H9 (cell line): ENCODE data around the gene CREB1. TPM values are rescaled to one million over a fixed set of nuclear protein-coding genes. Genes with fewer than 3 reads are reported as not detected.
A peak's percentile ranks its signal among the peaks of the same experiment; 100 is the strongest.

ENCODE experiments used
- DNase-seq: peaks from one replicate; pipeline ENCODE4 v3.0.0-alpha.2; 2017
- H2AFZ ChIP-seq: one replicate; pipeline ENCODE4 v1.6.1; 2013; ENCODE audit warnings: mild to moderate bottlenecking, low read length, control low read depth, moderate library complexity
- H2AK5ac ChIP-seq: 2 replicates; pipeline ENCODE4 v1.6.1; 2013; ENCODE audit warnings: low read length, control low read depth, mixed read lengths; ENCODE audit not compliant: insufficient read length
- H2BK120ac ChIP-seq: one replicate; pipeline ENCODE4 v1.6.1; 2013; ENCODE audit warnings: low read depth, mild to moderate bottlenecking, low read length, control low read depth, inconsistent platforms; ENCODE audit not compliant: poor library complexity, severe bottlenecking
- H2BK12ac ChIP-seq: 2 replicates; pipeline ENCODE4 v1.6.1; 2013; ENCODE audit warnings: low read length, control low read depth, mixed read lengths, low read depth; ENCODE audit not compliant: insufficient read length
- H2BK15ac ChIP-seq: 2 replicates; pipeline ENCODE4 v1.6.1; 2013; ENCODE audit warnings: low read depth, low read length, control low read depth
- H2BK20ac ChIP-seq: one replicate; pipeline ENCODE4 v1.6.1; 2013; ENCODE audit warnings: low read depth, mild to moderate bottlenecking, low read length, control low read depth, inconsistent platforms; ENCODE audit not compliant: poor library complexity, severe bottlenecking
- H2BK5ac ChIP-seq: 2 replicates; pipeline ENCODE4 v1.6.1; 2013; ENCODE audit warnings: low read length, control low read depth, mixed read lengths; ENCODE audit not compliant: insufficient read length
- H3K14ac ChIP-seq: 2 replicates; pipeline ENCODE4 v1.6.1; 2013; ENCODE audit warnings: low read length, control low read depth; ENCODE audit not compliant: insufficient read depth
- H3K18ac ChIP-seq: 2 replicates; pipeline ENCODE4 v1.6.1; 2013; ENCODE audit warnings: low read depth, mild to moderate bottlenecking, mixed read lengths, low read length, control low read depth; ENCODE audit not compliant: insufficient read length
- H3K23ac ChIP-seq: 2 replicates; pipeline ENCODE4 v1.6.1; 2013; ENCODE audit warnings: low read length, control low read depth, mixed read lengths, low read depth; ENCODE audit not compliant: insufficient read length
- H3K23me2 ChIP-seq: 2 replicates; pipeline ENCODE4 v1.6.1; 2013; ENCODE audit warnings: low read depth, mild to moderate bottlenecking, mixed read lengths, low read length, control low read depth; ENCODE audit not compliant: insufficient read length, poor library complexity, severe bottlenecking
- H3K27ac ChIP-seq: 2 replicates; pipeline ENCODE4 v1.5.1; 2013; ENCODE audit warnings: low read length, control low read depth, mixed read lengths, low read depth; ENCODE audit not compliant: insufficient read length
- H3K27me3 ChIP-seq: 2 replicates; pipeline ENCODE4 v1.6.1; 2013; ENCODE audit warnings: low read length, control low read depth, inconsistent platforms; ENCODE audit not compliant: insufficient read depth
- H3K4ac ChIP-seq: 2 replicates; pipeline ENCODE4 v1.6.1; 2013; ENCODE audit warnings: low read depth, mild to moderate bottlenecking, control low read depth, inconsistent platforms, low read length, moderate library complexity
- H3K4me1 ChIP-seq: 2 replicates; pipeline ENCODE4 v1.6.1; 2013; ENCODE audit warnings: low read length, control low read depth, inconsistent platforms; ENCODE audit not compliant: insufficient read depth
- H3K4me2 ChIP-seq: 2 replicates; pipeline ENCODE4 v1.6.1; 2013; ENCODE audit warnings: low read length, control low read depth, mixed read lengths; ENCODE audit not compliant: insufficient read length, insufficient read depth
- H3K56ac ChIP-seq: 2 replicates; pipeline ENCODE4 v1.6.1; 2013; ENCODE audit warnings: low read depth, mild to moderate bottlenecking, mixed read lengths, low read length, control low read depth; ENCODE audit not compliant: insufficient read length
- H3K79me1 ChIP-seq: 2 replicates; pipeline ENCODE4 v1.6.1; 2013; ENCODE audit warnings: low read depth, mild to moderate bottlenecking, moderate library complexity, low read length, control low read depth, inconsistent platforms; ENCODE audit not compliant: insufficient read depth, poor library complexity, severe bottlenecking
- H3K79me2 ChIP-seq: 2 replicates; pipeline ENCODE4 v1.6.1; 2013; ENCODE audit warnings: low read length, control low read depth, inconsistent platforms; ENCODE audit not compliant: insufficient read depth
- H3K9ac ChIP-seq: 2 replicates; pipeline ENCODE4 v1.6.1; 2013; ENCODE audit warnings: low read length, control low read depth, mixed read lengths; ENCODE audit not compliant: insufficient read length; ENCODE audit errors: extremely low read depth
- H3K9me3 ChIP-seq: one replicate; pipeline ENCODE4 v1.6.1; 2013; ENCODE audit warnings: low read depth, low read length, inconsistent platforms; ENCODE audit not compliant: control insufficient read depth
- H3T11ph ChIP-seq: one replicate; pipeline ENCODE4 v1.6.1; 2013; ENCODE audit warnings: mild to moderate bottlenecking, low read length, control low read depth, inconsistent platforms
- H4K20me1 ChIP-seq: one replicate; pipeline ENCODE4 v1.6.1; 2013; ENCODE audit not compliant: control insufficient read depth, insufficient read length, insufficient read depth
- H4K5ac ChIP-seq: 2 replicates; pipeline ENCODE4 v1.6.1; 2013; ENCODE audit warnings: low read depth, mild to moderate bottlenecking, mixed read lengths, low read length, control low read depth; ENCODE audit not compliant: insufficient read length
- H4K8ac ChIP-seq: replicated peaks from 2 replicates; pipeline ENCODE4 v1.6.1; 2013; ENCODE audit warnings: low read length, control low read depth, mixed read lengths, low read depth; ENCODE audit not compliant: insufficient read length
- H4K91ac ChIP-seq: 2 replicates; pipeline ENCODE4 v1.6.1; 2013; ENCODE audit warnings: low read depth, mild to moderate bottlenecking, moderate library complexity, mixed read lengths, low read length, control low read depth; ENCODE audit not compliant: insufficient read length
- H3K27ac Mint-ChIP-seq, 3 experiments: 2 replicates in 2 of 3; 3 replicates in 1 of 3; pipeline ENCODE4 v1.8.0; 2020 to 2021; ENCODE audit warnings: mixed read lengths in 3 of 3, mild to moderate bottlenecking in 1 of 3, moderate library complexity in 1 of 3
- H3K27me3 Mint-ChIP-seq: 2 replicates; pipeline ENCODE4 v1.8.0; 2021; ENCODE audit warnings: low read depth, mild to moderate bottlenecking, moderate library complexity, mixed read lengths
- H3K36me3 Mint-ChIP-seq, 3 experiments: 2 replicates in 2 of 3; 3 replicates in 1 of 3; pipeline ENCODE4 v1.8.0; 2020 to 2021; ENCODE audit warnings: low read depth in 3 of 3, mixed read lengths in 3 of 3; ENCODE audit not compliant: insufficient read depth in 1 of 3
- H3K4me1 Mint-ChIP-seq, 2 experiments: 2 replicates each; pipeline ENCODE4 v1.8.0; 2020; ENCODE audit warnings: mixed read lengths in 2 of 2
- H3K4me3 Mint-ChIP-seq, 2 experiments: 2 replicates in 1 of 2; 3 replicates in 1 of 2; pipeline ENCODE4 v1.8.0; 2020 to 2021; ENCODE audit warnings: mild to moderate bottlenecking in 2 of 2, mixed read lengths in 2 of 2, moderate library complexity in 1 of 2
- H3K9me3 Mint-ChIP-seq, 2 experiments: 2 replicates in 1 of 2; 3 replicates in 1 of 2; pipeline ENCODE4 v1.8.0; 2020; ENCODE audit warnings: mild to moderate bottlenecking in 2 of 2, mixed read lengths in 2 of 2, moderate library complexity in 1 of 2
- WGBS: extraction: QIAGEN DNeasy Blood & Tissue Kit; methylation state at CpG from one replicate; pipeline ENCODE4 v1.1.7; 2013; ENCODE audit warnings: missing lambda C conversion rate, low lambda C conversion rate, mixed read lengths; ENCODE audit not compliant: insufficient read length; ENCODE audit errors: extremely low coverage; 5-methylcytosine and 5-hydroxymethylcytosine counted together
- total RNA-seq: library from RNA; stranded (reverse); gene quantifications from 2 replicates; pipeline ENCODE4 v1.2.1, GENCODE V29; 2021
- TF ChIP-seq, protein P1 (sequence below): fragments of 200-600 bp; sonication (generic); conservative IDR thresholded peaks from 3 replicates; pipeline ENCODE4 v1.8.0; 2021; ENCODE audit warnings: antibody characterized with exemption, mild to moderate bottlenecking

Gene CREB1
- total RNA-seq, 1 experiment from 2014 or later, result 103 TPM

DNA sequence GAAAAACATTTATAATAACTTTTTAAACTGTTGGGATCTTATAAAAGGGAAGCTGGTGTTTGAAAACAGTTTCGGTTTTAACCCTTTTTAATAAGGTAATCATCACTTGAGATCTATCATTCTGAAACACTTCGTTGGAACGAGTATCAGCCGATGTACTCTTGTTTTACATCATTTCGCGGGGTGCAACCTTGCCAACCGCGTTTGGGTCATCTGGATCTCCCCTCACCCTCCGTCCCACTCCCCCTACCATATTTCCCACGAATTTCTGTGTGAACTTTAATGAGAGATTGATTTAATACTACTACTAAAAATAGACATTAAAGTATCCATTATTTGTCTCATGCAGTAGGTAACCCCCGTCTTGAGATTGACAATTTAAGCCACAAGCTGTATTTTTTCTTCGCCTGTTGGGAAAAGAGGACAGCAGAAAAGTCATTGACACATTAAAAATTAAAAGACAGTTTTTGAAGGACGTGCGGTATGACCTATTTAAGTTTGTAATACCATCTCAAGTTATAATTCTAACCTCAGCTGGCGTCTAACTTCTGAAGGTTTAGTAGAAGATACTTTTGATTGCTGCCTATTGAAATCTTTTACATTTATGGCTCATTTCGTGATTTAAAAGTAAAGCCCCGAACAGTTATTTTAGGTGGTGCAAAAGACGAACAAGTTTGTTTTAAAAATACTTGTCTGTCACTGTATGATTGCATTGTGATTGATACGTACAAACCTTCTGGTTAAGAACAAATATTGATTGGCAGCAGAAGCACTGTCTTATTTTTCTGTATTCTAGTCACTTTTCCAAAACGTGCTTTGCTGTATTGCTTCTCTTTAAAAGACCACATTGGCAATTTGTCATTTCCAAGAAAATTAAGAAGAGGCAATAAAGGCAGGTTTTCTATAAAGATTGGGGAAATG is 1.5 kb downstream of the CREB1 start:
- H3K23me2 ChIP-seq, result peaks cover 9% of the 10 kb centered on the region
- Mint-ChIP-seq H3K36me3 (peaks cover 5 to 9% (median 6%) of the 10 kb centered on the region in 3 experiments; a peak in 6 of 7 replicates), H3K27me3 (peaks cover 24% of the 10 kb centered on the region), H3K4me3 (peak overlapping the region; percentile 96), H3K4me1 (peaks cover 31 to 50% of the 10 kb centered on the region in 2 experiments), H3K27ac (peak overlapping the region; percentile 94 to 99 (median 97); a peak in 6 of 7 replicates), H3K9me3 (no peaks in the 10 kb centered on the region; a peak in 2 of 5 replicates)
- no peaks in the 10 kb centered on the region; the same call in 1 of the 2 replicates for H3K4me1 ChIP-seq
- peaks cover 24% of the 10 kb centered on the region; the same call in 1 of the 2 replicates for H3K79me2 ChIP-seq
- no peak overlapping the region for H3K23ac ChIP-seq
- no peak overlapping the region for H3K56ac ChIP-seq
- H3K14ac ChIP-seq, result no peak overlapping the region
- no peak overlapping the region for H2AK5ac ChIP-seq
- H2BK15ac ChIP-seq, result no peak overlapping the region
- H2BK120ac ChIP-seq, result no peak overlapping the region
- no peak for DNase-seq
- H4K5ac ChIP-seq, result no peak overlapping the region
- H4K20me1 ChIP-seq, result no peaks in the 10 kb centered on the region
- no CpG with 5 or more reads among the region's 20 CpGs for WGBS
- no peak overlapping the region for H2BK5ac ChIP-seq
- H3K27me3 ChIP-seq, result peaks cover 4% of the 10 kb centered on the region; the same call in 1 of the 2 replicates
- H3K4ac ChIP-seq, result no peak overlapping the region
- H2BK20ac ChIP-seq, result no peak overlapping the region
- no peaks in the 10 kb centered on the region for H3K9me3 ChIP-seq
- no peak overlapping the region for H2BK12ac ChIP-seq
- H2AFZ ChIP-seq, result no peak overlapping the region
- no peak overlapping the region for H3T11ph ChIP-seq
- peaks cover 2% of the 10 kb centered on the region for H3K79me1 ChIP-seq
- no peak overlapping the region for H4K8ac ChIP-seq
- H3K9ac ChIP-seq, result peak overlapping the region; percentile 93
- TF ChIP-seq, protein P1, sequence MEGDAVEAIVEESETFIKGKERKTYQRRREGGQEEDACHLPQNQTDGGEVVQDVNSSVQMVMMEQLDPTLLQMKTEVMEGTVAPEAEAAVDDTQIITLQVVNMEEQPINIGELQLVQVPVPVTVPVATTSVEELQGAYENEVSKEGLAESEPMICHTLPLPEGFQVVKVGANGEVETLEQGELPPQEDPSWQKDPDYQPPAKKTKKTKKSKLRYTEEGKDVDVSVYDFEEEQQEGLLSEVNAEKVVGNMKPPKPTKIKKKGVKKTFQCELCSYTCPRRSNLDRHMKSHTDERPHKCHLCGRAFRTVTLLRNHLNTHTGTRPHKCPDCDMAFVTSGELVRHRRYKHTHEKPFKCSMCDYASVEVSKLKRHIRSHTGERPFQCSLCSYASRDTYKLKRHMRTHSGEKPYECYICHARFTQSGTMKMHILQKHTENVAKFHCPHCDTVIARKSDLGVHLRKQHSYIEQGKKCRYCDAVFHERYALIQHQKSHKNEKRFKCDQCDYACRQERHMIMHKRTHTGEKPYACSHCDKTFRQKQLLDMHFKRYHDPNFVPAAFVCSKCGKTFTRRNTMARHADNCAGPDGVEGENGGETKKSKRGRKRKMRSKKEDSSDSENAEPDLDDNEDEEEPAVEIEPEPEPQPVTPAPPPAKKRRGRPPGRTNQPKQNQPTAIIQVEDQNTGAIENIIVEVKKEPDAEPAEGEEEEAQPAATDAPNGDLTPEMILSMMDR, result no peak
- peak overlapping the region; percentile 93 for H3K4me2 ChIP-seq
- H3K18ac ChIP-seq, result no peak overlapping the region
- H3K27ac ChIP-seq, result no peak overlapping the region
- H4K91ac ChIP-seq, result no peak overlapping the region
